Measurements from ENCODE around the gene CYSLTR2. TPM values are rescaled to one million over a fixed set of nuclear protein-coding genes. Genes with fewer than 3 reads are reported as not detected.
"Not testable (repeated sequence)": the region's sequence is repeated elsewhere in the genome, so short reads cannot be mapped to it uniquely, and the experiment has no call there.

The CYSLTR2 gene
- total RNA-seq, 1 donor from 2014 or later, result 3.7 TPM

DNA sequence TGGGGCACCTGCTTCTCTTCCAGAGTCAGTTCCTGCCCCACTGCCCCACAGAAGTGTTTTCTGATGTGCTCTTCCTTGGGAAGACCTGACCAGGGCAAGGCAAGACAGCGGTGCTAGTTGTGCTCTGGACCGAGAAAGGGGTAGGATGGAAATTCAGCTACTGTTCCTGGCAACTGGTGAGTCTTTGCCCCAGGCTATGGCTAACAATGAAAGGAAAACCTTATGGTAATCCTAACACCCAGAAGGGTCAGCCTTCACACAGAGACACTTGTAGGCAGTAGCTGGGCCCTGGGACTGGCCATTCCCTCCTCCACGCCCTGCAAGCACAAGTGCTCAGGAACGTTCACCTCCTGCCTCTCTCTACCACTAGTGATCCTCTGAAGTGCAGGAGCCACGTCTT lies 9.6 kb upstream of the CYSLTR2 start:
- intact Hi-C loops (cut with micrococcal nuclease), result no loop called here

DNA sequence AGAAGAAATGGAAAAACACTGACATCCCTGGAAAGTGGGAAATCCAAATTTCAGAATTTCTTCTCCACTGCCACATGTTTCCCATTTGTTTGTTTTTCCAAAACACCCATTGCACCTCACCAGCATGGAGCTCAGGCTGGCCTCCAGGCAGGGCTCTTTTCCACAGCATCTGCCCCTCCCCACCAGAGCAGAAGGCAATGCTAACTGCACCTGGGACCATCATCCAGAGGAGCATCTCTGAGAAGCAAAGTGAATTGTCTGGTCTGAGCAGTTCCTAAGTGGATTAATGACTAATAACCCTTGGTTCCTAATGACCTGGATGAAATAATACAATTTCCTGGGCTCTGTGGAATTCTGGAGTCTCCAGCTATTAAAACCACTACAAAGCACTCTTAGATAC lies 8.8 kb upstream of the CYSLTR2 start:
- intact Hi-C loops (cut with micrococcal nuclease), result no loop called here

DNA sequence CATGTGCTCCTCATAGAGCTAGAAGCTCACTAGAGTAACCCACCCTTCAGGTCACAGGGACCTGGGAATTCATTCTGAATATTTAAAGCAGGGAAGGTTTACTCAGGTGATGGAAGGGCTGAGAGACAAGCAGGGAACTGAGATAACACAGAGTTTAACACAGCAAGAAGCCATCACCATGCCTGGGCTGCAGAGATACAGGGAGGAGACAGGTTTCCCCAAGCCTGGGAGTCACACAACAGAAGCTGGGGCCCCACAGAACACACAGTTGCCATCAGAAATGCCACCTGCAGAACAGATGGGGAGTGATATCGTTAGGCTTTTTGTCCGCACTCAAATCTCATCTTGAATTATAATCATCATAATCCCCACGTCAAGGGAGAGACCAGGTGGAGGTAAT lies 7.9 kb upstream of the CYSLTR2 start:
- intact Hi-C loops (cut with micrococcal nuclease), result no loop called here

DNA sequence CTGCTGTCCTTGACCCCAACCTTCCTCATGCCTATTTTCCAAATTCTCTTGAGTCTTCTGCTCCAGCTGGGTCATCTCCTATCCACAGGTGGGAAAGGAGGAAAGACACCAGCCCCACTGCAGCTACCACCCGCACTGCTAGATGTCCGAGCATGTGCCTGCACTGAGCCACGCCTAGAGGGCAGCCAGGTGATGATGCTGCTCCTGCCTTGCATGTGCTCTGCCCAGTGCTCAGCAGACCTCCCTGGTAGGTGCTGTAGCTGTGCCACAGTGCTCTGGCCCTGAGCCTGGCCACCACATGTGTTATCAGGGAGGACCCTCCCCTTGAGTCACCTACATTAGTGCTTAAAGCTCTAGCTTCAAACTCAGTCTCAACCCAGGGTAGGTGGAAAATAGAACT lies 6.9 kb upstream of the CYSLTR2 start:
- intact Hi-C loops (cut with micrococcal nuclease), result no loop called here

DNA sequence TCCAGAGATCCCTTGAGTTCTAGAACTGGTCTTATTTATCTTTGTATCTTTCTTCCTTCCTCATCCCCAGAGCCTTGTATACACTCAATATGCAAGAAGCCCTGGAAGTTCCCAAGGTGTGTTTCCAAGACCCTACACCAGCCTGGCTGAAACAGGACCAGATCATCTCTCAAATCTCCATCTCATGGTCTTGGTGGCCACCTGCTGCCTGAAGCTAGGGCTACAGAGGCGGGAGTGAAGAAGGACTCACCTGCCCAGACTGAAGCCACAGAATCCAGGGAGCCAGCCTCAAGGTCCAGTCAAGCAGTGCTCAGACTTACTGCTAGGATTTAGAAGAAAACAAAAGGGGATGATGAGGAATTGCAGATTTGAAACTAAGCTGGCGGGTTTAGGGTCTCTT lies 6.1 kb upstream of the CYSLTR2 start:
- intact Hi-C loops (cut with micrococcal nuclease), result no loop called here

DNA sequence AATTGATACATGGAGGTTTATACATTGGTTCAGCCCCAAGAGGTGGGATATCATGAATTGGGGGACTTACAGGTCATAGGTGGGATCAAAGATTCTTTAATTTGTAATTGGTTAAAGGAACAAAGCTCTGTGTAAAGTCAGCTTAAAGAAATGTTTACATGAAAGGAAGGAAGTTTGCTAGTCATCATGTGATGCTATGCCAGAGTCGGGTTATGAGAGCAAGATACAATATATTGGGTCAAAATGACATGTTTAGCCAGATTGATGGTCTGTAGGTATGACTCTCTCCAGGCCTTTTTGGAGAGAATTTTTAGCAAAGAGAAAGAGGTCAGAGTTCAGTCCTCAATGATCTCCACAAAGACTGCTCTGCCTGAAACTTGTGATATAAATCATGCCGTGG lies 5.3 kb upstream of the CYSLTR2 start:
- intact Hi-C loops (cut with micrococcal nuclease), result no loop called here

DNA sequence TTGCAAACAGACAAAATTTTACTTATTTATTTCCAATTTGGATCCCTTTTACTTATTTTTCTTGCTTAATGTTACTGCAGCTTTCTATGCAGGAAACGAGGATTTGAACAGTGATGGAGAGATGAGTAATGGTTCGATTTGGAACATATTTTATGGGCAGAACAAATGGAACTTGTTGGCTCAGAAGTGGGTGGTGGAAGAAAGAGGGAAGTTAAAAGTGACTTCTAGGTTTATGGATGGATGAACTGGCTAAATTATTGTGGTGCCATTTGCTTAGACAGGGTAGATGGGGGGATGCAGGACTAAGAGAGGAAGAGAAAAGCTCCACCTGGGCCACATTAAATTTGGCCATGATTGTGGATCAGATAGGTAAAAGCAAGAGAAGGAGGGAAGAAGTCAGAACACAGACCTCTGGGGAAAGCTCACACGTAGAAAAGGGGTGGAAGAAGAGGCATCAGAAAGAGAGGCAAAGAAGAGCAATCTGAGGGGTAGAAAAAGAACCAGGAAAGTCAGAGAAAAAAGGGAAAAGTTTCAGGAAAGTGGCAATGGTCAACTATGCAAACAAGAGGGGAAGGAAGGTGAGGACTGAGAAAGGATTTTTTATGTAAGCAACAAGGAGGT lies 768 bp upstream of the CYSLTR2 start:
- intact Hi-C loops (cut with micrococcal nuclease), result loop anchor here (1.0 to 10.0 kb wide), 7 partner anchors 91 to 558 kb away; partner anchors contain the start of genes LPAR6, MED4 and RB1

DNA sequence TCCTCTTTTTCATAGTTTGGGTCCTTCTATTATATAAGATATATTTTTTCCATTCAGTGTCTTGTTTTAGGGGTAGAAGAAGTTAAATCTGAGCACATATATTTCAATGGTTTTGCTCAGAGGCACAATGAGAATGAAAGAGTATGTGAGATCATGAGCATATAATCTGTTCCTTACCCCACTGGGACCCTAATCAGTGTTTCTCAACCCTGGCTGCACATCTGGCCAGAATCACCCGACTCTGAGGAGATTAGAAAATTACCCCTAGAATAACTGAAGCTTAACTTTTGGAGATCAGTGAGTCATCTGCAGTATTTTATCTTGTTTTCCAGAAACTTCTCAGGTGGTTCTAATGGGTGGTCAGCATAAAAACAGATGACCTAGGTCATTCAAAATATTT lies 782 bp downstream of the CYSLTR2 start:
- intact Hi-C loops (cut with micrococcal nuclease), result loop anchor here (5.0 to 10.0 kb wide), 2 partner anchors 162 to 560 kb away; partner anchors contain the start of gene MED4

DNA sequence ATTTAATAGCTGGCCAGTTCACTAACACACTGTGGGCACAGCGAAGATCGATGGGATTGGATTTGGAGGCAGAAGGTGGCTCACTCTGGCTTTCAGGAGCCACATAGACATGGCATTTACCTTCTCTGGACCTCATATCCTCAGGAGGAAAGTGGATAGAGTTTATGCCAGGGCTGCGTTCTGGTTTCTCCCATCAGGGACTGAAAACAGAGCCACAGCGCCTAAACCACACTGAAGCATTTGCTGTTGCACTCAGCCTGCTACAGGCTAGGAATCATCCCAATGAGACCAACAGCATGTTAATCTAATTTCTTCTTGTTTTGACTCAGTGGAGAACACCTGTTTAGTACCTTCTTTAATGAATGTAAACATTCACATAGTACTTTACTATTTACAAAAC lies 1.6 kb downstream of the CYSLTR2 start:
- intact Hi-C loops (cut with micrococcal nuclease), result loop anchor here (10.0 kb wide), 1 partner anchor 560 kb away; the partner anchor contains the start of gene MED4

DNA sequence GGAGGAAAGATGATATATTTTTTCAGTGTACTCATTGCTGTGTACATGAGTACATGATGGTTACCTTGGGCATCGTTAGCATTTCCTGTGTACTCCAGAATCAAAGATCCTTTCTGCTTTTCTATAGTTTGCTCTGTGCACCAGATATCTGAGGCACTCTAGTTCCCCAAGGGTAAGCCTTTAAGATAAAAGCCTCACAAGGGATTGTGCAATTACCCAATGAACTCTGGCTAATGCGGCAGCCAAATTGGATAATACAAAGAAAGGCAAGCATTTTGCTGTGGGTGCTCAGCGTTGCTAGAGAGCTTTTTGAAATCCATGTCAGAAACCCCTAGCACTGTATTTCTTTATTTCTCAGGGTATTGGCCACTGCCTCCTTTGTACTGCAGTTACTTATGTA lies 2.9 kb downstream of the CYSLTR2 start:
- intact Hi-C loops (cut with micrococcal nuclease), result loop anchor here (10.0 kb wide), 1 partner anchor 562 kb away; the partner anchor contains the start of gene MED4

DNA sequence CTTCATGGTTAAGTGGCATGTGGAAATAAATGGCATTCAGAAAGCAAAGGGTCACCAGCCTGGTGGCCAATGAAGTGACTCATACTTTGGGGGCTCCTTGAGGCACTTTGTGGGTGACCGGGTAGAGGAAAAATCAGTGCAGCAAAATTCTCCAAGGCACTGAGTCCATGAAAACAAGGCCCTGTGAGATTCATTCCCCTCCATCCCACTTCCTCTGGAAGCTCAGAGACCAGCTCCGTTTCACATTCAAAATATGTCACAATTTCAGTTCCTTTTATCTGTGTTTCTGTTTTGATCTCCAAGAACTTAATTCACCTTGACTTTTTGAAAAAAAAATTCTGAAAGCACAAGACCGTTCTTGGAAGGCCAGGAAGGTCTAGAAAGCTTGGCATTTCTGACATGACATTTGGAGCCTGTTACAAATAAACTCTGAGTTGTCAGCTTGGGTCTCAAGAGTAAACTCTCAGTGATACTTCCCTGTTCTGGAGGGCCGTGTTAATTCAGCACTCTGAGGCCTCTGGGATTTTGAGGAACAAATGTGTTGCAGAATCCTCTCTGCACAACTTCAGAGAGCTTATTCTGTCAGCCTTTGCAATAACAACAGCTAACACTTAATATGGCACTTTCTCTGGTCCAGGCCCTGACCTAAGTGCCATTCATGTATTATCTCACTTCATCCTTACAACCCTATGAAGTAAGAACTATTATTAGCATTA lies 6.8 kb downstream of the CYSLTR2 start:
- intact Hi-C loops (cut with micrococcal nuclease), result no loop called here

DNA sequence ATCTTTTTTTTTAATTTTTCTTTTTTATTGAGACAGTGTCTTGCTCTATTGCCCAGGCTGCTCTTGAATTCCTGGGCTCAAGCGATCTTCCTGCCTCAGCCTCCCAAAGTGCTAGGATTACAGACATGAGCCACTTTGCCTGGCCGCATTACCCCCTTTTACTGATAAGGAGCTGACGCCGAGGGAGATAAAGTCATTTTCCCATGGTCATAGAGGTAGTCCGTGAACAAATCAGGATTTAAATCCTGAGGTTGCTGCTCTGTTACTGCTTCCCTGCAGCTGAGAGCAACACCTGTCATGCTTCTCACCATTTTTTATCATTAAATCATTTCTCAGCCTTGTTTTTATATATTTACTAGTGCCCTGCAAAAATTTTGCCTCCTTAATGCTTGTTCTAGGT lies 7.4 kb downstream of the CYSLTR2 start:
- intact Hi-C loops (cut with micrococcal nuclease), result no loop called here

DNA sequence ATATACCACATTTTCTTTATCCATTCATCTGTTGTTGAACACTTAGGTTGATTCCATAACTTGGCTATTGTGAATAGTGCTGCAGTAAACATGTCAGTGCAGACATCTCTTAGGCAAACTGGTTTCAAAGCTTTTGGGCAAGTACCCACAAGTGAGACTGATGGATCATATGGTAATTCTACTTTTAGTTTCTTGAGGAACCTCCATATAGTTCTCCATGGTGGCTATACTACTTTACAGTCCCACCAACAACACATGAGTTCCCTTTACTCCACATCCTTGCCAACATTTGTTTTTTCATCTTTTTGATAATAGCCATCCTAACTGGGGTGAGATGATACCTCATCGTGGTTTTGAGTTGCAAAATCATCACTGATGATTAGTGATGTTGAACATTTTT lies 8.5 kb downstream of the CYSLTR2 start:
- intact Hi-C loops (cut with micrococcal nuclease), result no loop called here

DNA sequence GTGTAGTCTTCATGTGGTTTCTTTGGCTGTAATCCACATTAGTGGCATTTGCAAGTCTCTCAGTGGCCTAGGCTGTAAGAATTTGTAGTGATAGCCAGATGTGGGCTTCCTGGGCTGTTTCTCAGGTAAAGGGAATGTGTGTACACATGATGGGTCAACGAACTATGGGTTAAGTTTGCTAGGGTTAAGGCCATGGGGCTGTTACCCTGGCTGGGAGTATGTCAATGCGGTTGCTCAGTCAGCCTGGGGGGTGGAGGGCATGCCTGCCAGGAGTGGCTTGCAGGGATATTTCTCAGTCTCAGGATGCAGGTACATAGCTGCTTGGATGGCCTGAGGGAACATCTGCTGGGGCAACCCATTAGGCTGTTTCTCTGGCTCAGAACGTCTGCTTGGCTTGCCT lies 13.4 kb downstream of the CYSLTR2 start:
- intact Hi-C loops (cut with micrococcal nuclease), result no loop called here

DNA sequence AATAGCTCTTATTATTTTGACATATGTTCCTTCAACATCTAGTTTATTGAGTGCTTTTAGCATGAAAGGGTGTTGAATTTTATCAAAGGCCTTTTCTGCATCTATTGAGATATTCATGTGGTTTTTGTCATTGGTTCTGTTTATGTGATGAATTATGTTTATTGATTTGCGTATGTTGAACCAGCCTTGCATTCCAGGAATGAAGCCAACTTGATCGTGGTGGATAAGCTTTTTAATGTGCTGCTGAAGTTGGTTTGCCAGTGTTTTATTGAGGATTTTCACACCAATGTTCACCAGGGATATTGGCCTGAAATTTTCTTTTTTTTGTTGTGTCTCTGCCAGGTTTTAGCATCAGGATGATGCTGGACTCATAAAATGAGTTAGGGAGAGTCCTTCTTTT lies 17.7 kb downstream of the CYSLTR2 start:
- intact Hi-C loops (cut with micrococcal nuclease), result not testable (repeated sequence)

DNA sequence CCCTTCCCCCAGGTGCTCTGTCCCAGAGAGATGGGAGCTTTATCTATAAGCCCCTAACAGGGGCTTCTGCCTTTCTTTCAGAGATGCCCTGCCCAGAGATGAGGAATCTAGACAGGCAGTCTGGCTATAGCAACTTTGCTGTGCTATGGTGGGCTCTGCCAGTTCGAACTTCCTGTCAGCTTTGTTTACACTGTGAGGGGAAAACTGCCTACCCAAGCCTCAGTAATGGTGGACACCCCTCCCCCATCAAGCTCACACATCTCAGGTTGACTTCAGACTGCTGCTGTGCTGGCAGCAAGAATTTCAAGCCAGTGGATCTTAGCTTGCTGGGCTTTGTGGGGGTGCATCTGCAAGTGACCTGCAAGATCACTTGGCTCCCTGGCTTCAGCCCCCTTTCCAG lies 21.5 kb downstream of the CYSLTR2 start:
- intact Hi-C loops (cut with micrococcal nuclease), result no loop called here

DNA sequence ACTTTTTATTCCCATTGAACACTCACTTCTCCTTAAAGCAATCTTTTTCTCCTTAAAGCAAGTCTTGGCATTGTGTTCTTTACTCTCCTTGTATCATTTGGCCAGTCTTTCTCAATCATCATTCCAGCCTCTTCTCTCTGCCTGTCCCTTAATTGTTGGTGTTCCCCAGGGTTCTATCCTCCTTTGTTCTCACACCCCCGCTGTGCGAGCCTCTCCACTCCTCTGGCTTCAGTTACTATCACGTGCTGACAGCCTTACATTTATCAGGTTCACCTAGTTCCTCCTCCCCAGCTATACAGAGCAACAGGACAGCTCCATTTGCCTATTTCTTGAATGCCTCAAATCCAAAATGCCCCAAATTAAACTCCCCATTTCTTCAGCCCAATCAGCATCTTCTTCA lies 24.6 kb downstream of the CYSLTR2 start:
- intact Hi-C loops (cut with micrococcal nuclease), result no loop called here

DNA sequence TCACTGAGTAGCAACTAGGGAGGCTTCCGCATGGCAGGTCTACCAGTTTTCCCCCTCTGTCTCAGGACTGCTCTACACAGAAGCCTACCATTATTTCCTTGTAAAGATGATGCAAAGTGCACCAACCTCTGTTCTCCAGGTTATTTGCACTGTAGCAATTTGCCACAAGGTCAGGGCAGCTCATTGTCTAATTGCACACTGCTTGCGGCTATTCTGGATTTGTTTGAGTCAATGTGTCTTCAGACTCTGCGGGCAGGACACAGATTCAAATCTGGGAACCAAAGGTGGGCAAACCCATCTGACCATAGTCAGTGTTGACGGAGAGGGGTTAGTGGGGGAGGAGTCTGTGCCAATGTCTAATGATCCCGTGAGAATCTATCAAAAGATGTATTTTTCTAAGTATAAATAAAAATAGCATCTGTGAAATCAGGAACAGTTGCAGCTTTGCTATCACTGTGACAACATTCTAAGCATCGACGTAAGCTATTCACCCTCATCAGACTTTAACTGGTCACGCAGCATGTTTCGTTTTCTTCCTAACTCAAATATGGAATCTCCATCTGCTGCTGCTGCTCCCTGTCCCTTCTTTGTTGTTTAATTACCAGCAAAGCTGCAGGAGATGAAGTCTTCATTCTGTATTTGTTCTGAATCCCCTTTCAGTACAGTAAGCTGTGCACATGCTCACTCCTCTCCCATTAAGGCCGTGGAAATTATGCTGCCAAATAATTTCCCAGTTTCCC lies 26.4 kb downstream of the CYSLTR2 start:
- intact Hi-C loops (cut with micrococcal nuclease), result no loop called here

DNA sequence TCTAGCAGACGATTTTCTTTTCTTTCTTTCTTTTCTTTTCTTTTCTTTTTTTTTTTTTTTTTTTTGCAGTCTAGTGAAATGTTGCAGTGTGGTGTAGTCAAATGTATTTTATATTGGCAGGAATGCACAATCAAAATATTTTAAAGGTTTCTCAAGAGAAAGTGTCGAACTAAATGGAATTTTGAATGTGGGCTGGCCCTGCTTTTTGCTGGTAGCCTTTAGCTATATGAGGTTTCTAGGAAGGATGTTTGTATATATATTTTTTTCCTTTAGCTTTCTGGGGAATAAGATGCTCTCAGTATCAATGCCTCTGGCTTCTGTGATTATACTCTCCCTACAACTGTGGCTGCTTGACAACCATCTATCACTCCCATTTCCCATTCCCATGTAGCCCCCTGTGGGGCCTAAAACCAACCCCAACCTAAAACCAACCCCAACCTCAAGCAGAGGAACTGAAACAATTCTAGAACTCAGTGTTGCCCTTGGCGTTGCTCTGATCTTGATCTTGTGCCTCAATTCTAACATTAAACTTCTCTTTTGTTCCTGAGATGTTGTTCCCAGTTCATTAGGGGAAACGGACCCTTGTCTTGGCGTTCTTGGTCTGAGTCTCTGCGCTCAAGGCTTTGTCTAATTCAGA lies 27.1 kb downstream of the CYSLTR2 start:
- intact Hi-C loops (cut with micrococcal nuclease), result no loop called here

DNA sequence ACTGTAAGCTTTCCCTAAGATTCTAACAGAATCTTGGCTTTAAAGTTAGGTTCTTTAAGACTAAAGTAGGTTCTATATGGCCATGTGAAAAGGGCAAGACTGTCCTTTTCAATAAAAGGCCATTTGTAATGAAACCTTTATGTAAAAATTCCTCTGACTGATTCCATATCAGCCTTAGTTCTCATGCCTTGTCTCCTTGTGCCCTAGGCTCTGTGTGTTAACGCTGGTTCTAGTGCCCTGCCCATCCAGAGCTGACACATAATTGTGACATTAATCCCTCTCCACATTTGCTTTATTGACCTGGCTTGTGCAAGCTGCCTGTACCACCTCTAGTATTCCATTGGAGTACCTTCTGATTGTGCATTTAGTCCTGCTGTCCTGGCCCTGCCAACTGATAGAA lies 28.2 kb downstream of the CYSLTR2 start:
- intact Hi-C loops (cut with micrococcal nuclease), result no loop called here

DNA sequence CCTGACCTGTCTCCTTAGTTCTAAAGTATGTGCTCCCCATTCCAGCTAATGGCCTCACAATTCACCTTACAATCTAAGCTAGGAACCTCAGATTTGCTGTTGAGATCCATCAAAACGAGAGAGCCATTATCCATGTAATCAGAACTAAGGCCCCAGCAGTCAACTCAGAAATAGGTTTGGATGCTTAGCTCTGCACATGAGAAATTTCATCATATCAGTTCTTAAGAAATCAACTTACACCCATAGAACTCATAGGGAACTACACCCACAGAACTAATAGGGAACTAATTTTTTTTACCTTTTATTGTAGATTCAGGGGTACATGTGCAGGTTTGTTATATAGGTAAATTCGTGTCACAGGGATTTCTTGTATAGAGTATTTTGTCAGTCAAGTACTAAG lies 28.7 kb downstream of the CYSLTR2 start:
- intact Hi-C loops (cut with micrococcal nuclease), result no loop called here

Data from T-helper 2 cell treated with Interferon-gamma antibody and Interleukin-4, amounts not matched to agents 100 ng/mL and 5 ng/mL, for 36 hours (primary cell).